HUDEP-2 (cell line): ENCODE results near the gene PLPPR3.

ENCODE experiments used
- DNase-seq, 76 experiments: peaks; one replicate each; lab custom pipeline; 2025; ENCODE audit not compliant: unreplicated experiment in 76 of 76; lab: John Stamatoyannopoulos, UW

Gene PLPPR3

GRCh38 chr19:810883-811489, 10.8 kb downstream of the PLPPR3 start:
- no peak for DNase-seq

- no peak for DNase-seq
Observed at GRCh38 chr19:810077-810855, 11.5 kb downstream of the PLPPR3 start.

- DNase-seq: no peak
Observed at GRCh38 chr19:808423-808775, 13.4 kb downstream of the PLPPR3 start.

GRCh38 chr19:807627-808422, 13.9 kb downstream of the PLPPR3 start:
- DNase-seq: no peak

GRCh38 chr19:806815-807421, 14.8 kb downstream of the PLPPR3 start:
- DNase-seq: no peak

GRCh38 chr19:805600-806550, 15.9 kb downstream of the PLPPR3 start:
- DNase-seq: no peak

GRCh38 chr19:805166-805551, 16.6 kb downstream of the PLPPR3 start:
- no peak for DNase-seq

- no peak for DNase-seq
Observed at GRCh38 chr19:804419-805165, 17.2 kb downstream of the PLPPR3 start.

- DNase-seq: no peak
Observed at GRCh38 chr19:803686-804418, 17.9 kb downstream of the PLPPR3 start.

- no peak for DNase-seq
Observed at GRCh38 chr19:803099-803561, 18.6 kb downstream of the PLPPR3 start.

- no peak for DNase-seq
Observed at GRCh38 chr19:802498-803098, 19.2 kb downstream of the PLPPR3 start.

- DNase-seq: no peak
Observed at GRCh38 chr19:801861-802497, 19.8 kb downstream of the PLPPR3 start.

- DNase-seq: peak in 68 of 76 experiments; percentile 42 to 92 (median 80)
Observed at GRCh38 chr19:801030-801860, 20.5 kb downstream of the PLPPR3 start.

- DNase-seq: peak in 15 of 76 experiments; percentile 18 to 54 (median 37)
Observed at GRCh38 chr19:800360-801029, 21.3 kb downstream of the PLPPR3 start.

- peak in 34 of 76 experiments; percentile 25 to 63 (median 44) for DNase-seq
Observed at GRCh38 chr19:799076-799881, 22.5 kb downstream of the PLPPR3 start.
